H1 (cell line): ENCODE measurements around the gene BRIP1.

Experiments used
- CTCF ChIP-seq, 3 experiments: IDR thresholded peaks; 1 replicate in 2 of 3; 2 replicates in 1 of 3; pipeline versions ENCODE4 v1.5.1 to v1.6.1; 2011; ENCODE audit warnings: low read length in 3 of 3, mild to moderate bottlenecking in 3 of 3, inconsistent platforms in 2 of 3, low read depth in 1 of 3, moderate library complexity in 1 of 3; ENCODE audit not compliant: insufficient read depth in 1 of 3; ENCODE audit errors: control extremely low read depth in 1 of 3
- POLR2A ChIP-seq, 2 experiments: IDR thresholded peaks; 1 replicate in 1 of 2; 2 replicates in 1 of 2; pipeline ENCODE4 v1.6.1; 2011; ENCODE audit warnings: low read depth in 2 of 2, low read length in 2 of 2, mild to moderate bottlenecking in 2 of 2; ENCODE audit errors: control extremely low read depth in 1 of 2
- RAD21 ChIP-seq, 2 experiments: IDR thresholded peaks in 1 of 2; conservative IDR thresholded peaks in 1 of 2; 2 replicates each; pipeline ENCODE4 v1.6.1; 2011; ENCODE audit warnings: low read depth in 2 of 2, low read length in 2 of 2, improper control_type of control experiment in 1 of 2, inconsistent platforms in 1 of 2, mild to moderate bottlenecking in 1 of 2, moderate library complexity in 1 of 2

- TF ChIP-seq POLR2A (IDR thresholded peaks at IDR 0.05; ENCODE audit: control extremely low read depth in 1 of 2, low read depth in 2 of 2, low read length in 2 of 2) (no peak), RAD21 (IDR thresholded peaks at IDR 0.05 in 1 of 2, conservative IDR thresholded peaks at IDR 0.05 in 1 of 2; ENCODE audit: low read depth in 2 of 2, low read length in 2 of 2) (no peak), CTCF (IDR thresholded peaks at IDR 0.05; ENCODE audit: control extremely low read depth in 1 of 3, insufficient read depth in 1 of 3, low read depth in 1 of 3, low read length in 3 of 3) (no peak)
Measured at GRCh38 chr17:61668486-61668885, 194.8 kb downstream of the BRIP1 start.
